ENCODE data around the gene KCNS1. TPM values are rescaled to one million over a fixed set of nuclear protein-coding genes. Genes with fewer than 3 reads are reported as not detected.

KCNS1 gene
- total and polyA plus RNA-seq, 11 donors, result 0.07 to 0.38 (median 0.14) TPM; not detected in 8

DNA sequence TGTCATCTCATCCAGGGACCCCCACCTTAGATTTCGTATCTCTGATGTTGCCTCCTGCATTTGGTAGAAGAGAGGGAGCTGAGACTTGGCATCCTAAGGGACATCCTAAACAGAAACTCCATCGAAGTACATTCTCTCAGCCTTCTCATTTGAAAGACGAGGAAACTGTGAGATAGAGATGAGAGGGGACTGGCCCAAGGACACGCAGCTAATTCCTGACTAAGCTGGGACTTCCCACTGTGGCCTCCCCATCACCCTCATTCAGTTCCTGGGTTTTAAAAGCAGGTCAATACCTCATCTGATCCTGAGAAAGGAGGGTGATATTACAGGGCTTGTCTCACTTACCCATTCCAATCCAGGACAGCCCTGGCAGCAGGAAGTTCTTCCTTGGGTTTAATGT, 14.9 kb upstream of the KCNS1 start:
- peaks cover 0 to 38% (median 4%) of the 10 kb centered on the region in 9 donors for H3K27me3 ChIP-seq
- no peaks in the 10 kb centered on the region for H3K4me1 ChIP-seq
- no peaks in the 10 kb centered on the region for H3K36me3 ChIP-seq
- ATAC-seq (no peak), DNase-seq (no peak)
- 72 to 85% (median 80%) methylated on average over 4 of the region's 4 CpGs for WGBS, 4 donors
- no peak overlapping the region for H3K27ac ChIP-seq
- TF ChIP-seq, protein P1, sequence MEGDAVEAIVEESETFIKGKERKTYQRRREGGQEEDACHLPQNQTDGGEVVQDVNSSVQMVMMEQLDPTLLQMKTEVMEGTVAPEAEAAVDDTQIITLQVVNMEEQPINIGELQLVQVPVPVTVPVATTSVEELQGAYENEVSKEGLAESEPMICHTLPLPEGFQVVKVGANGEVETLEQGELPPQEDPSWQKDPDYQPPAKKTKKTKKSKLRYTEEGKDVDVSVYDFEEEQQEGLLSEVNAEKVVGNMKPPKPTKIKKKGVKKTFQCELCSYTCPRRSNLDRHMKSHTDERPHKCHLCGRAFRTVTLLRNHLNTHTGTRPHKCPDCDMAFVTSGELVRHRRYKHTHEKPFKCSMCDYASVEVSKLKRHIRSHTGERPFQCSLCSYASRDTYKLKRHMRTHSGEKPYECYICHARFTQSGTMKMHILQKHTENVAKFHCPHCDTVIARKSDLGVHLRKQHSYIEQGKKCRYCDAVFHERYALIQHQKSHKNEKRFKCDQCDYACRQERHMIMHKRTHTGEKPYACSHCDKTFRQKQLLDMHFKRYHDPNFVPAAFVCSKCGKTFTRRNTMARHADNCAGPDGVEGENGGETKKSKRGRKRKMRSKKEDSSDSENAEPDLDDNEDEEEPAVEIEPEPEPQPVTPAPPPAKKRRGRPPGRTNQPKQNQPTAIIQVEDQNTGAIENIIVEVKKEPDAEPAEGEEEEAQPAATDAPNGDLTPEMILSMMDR (IDR thresholded peaks at IDR 0.05), result no peak
- TF ChIP-seq POLR2A (IDR thresholded peaks at IDR 0.05), result no peak
- H3K4me3 ChIP-seq, result no peak overlapping the region
- H3K9me3 ChIP-seq, result no peaks in the 10 kb centered on the region
- intact Hi-C loops (cut with DNase I), result no loop called here

DNA sequence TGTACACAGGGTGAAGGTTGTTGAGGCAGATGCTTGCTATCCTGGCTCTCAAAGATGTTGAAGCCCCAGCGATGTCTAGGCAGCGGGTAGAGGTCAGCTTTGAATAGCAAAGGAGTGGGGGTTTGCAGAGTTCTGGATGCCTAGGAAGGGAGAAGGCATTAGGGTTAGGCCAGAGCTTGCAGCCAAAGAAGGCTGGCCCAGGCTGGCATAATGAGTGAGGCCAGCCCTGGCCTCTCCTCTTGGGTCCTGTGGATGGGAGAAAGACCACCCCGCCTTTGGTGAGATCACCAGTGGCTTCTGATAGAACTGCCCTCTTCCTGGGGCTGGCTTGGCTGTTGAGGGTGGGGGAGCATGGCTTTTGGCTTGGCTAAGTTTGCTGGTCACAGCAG, 14.5 kb upstream of the KCNS1 start:
- 63 to 82% (median 70%) methylated on average over 3 of the region's 3 CpGs for WGBS, 4 donors
- H3K9me3 ChIP-seq, result no peaks in the 10 kb centered on the region
- no peak overlapping the region for H3K27ac ChIP-seq
- no peaks in the 10 kb centered on the region for H3K36me3 ChIP-seq
- no peaks in the 10 kb centered on the region for H3K4me1 ChIP-seq
- no peak for DNase-seq
- intact Hi-C loops (cut with DNase I), result no loop called here
- ATAC-seq, result no peak
- H3K27me3 ChIP-seq, result peaks cover 0 to 40% (median 4%) of the 10 kb centered on the region in 9 donors
- H3K4me3 ChIP-seq, result no peak overlapping the region
- TF ChIP-seq POLR2A (IDR thresholded peaks at IDR 0.05), result no peak
- TF ChIP-seq, protein P1 (IDR thresholded peaks at IDR 0.05), result no peak

DNA sequence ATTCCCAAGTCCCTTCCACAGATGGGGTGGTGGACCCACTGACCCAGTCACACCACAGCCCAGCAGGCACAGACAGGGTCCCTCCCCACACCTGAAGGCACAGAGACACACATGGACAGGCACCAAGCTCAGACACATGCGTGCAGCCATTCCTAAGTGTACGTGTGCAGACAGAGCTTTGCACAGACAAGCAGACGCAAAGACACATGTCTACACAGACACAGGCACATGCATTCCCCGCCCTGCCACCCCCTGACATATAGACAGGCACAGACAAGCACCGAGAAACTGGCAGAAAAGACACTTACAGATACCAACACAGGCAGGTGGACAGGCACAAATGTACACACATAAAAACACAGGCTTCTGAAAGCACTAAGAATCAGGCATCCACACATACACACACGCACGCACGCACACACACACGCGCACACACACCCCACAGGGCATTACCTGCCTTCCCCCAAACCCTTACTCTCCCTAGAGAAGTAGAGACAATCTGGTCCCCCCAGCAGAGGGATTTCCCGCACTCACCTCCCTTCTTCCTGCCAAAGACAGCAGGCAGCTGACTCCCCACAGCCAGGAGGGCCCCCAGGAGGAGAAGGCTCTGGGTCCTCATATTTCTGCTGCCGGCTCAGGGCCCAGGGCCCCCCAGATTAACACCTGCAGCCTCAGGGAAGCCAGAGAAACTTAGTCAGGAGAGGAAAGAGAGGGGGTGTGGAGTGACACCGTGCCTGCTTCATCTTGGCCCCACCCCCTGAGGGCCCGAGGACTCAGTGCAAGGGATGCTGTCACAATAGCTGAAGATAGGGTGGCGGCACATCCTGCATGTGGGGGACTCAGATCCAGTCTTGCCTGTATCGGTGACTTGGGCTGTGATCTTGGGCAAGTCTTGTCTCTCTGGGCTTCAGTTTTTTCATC, 13.8 kb upstream of the KCNS1 start, which contains the start of gene WFDC5:
WFDC5 (minus strand) TSS at position 710 of the 921 bp plus-strand sequence; CDS start at position 619, 91 bp downstream.
- no peak within 1 kb of the TSS for H3K27ac ChIP-seq
- no peaks in the 10 kb centered on the region for H3K4me1 ChIP-seq
- H3K9me3 ChIP-seq, result no peaks in the 10 kb centered on the region
- TF ChIP-seq POLR2A (IDR thresholded peaks at IDR 0.05), result no peak
- TF ChIP-seq, protein P1 (IDR thresholded peaks at IDR 0.05), result no peak
- peaks cover 0 to 39% (median 3%) of the 10 kb centered on the region in 9 donors for H3K27me3 ChIP-seq
- WGBS, 4 donors, result 49 to 66% (median 52%) methylated on average over 13 to 16 of the region's 16 CpGs
- H3K4me3 ChIP-seq, result no peak within 1 kb of the TSS
- no peaks in the 10 kb centered on the region for H3K36me3 ChIP-seq
- intact Hi-C loops (cut with DNase I), result loop anchor here in 1 of 10 donors (5.0 kb wide), 2 partner anchors 72 to 102 kb away; no protein-coding TSS in a partner anchor
- DNase-seq (no peak), ATAC-seq (no peak)

DNA sequence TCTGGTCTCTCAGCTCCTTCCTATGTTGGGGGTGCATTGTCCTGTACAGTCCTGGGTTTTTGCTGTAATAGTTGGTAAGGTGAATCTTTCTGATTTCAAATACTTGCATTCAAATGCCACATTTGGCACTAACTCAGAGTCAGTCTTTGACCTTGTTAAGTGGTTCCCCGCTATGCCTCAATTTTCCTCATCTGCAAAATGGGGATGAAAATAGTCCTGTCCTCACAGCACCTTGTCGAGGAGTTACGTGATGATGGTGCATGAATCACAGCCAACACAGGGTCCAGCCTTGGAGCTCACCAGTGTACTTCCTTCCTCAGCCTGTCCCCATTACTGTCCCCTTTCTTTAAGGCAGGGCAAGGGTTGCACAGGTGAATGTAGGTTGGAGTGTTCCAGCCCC, 12.9 kb upstream of the KCNS1 start:
- Histone ChIP-seq H3K27me3 (peaks cover 0 to 33% (median 3%) of the 10 kb centered on the region in 9 donors), H3K4me1 (no peaks in the 10 kb centered on the region), H3K27ac (no peak overlapping the region), H3K9me3 (no peaks in the 10 kb centered on the region), H3K4me3 (no peak overlapping the region), H3K36me3 (no peaks in the 10 kb centered on the region)
- TF ChIP-seq POLR2A (IDR thresholded peaks at IDR 0.05), result no peak
- TF ChIP-seq, protein P1 (IDR thresholded peaks at IDR 0.05), result no peak
- intact Hi-C loops (cut with DNase I), result loop anchor here in 1 of 10 donors (5.0 kb wide), 2 partner anchors 72 to 102 kb away; no protein-coding TSS in a partner anchor
- DNase-seq (no peak), ATAC-seq (no peak)
- 88 to 96% (median 93%) methylated on average over 3 of the region's 3 CpGs for whole genome bisulfite sequencing, 4 donors

Data from heart left ventricle (tissue), 16 donors.